Activated T-helper 1 cell treated with anti-CD3 and anti-CD28 coated beads, Interleukin-2, amount 50 U/mL, for 16 hours (primary cell): ENCODE results near the gene SURF4.

Experiments
- DNase-seq, 2 donors: peaks; one replicate each; pipeline ENCODE4 v3.0.0-alpha.2; 2020; ENCODE audit warnings: low read depth in 1 of 2, low spot score in 1 of 2

SURF4 gene

DNA sequence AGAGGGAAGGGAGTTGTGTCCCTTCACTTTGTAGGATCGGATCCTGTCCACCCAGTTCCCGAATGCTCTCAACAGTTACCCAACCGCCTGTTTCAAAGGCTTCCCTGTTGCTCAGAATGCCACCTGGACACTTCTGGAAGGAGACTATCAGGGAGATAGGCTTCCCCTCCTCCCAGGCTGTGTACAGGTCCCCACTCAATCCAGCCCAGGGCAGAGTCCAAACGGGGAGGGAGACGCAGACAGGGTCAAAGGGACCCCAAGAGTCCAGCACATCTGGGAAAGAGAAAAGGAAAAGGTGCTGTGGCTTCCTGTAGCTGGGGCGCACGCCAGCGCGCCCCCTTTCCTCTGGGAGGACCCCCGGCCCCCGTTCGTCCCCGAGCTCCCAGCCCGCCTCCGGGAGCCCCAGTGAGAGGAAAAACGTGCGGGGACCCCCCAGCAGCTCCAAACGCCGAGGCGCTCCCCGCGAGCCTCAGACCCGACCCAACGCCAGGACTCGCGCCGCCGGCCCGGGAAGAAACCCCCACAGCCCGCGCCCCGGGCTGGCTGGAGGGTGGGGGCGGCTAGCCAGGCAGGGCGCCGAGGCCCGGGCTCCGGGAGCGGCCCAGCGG lies 640 bp downstream of the SURF4 start:
- no peak for DNase-seq

DNA sequence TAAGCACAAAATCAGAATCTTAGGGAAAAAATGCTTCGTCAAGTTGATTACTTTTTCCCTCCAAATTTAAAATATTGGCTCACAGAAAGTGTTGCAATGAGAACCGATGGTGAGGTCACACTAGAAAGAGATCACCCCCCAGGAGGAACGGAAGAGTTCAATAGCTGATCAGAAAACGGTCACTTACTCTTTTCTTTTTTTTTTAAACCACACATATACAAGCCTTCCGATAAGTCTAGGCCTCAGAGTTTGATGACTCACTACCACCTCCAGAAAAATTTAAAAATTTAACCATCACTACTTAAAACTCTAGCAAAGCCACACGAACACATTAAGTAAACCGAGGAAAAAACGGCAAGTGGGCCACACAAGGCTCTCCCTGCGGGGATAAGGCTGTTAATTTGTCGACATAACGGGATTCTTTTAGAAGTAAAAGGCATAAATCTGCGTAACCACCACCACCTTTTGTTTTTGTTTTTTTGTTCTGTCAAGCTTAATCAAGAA lies 1.2 kb downstream of the SURF4 start:
- DNase-seq: no peak

- DNase-seq: no peak
Measured at GRCh38 chr9:133372144-133372543, 3.7 kb downstream of the SURF4 start.

DNA sequence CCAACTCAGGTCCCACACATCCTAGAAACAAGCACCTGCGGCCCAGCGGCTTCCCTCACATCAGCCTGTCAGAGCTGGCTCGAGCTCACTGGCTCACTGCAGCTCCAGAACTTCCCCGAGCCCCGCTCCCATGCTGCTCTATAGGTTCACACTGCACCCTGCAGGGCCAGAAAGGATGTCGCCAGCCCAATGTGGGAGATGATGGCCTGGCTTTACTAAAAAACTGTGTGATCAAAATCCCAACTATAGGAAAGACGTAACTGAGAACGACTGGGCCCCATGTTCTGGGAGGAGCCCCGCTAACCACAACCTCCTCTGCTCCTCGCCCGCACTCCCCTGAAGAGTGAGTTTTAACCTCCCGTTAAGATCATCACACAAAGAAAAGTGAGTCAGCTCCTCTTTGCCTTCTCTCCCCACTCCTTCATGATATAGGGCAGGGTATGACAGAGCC lies 4.6 kb downstream of the SURF4 start:
- peak; percentile 34 to 58 for DNase-seq

GRCh38 chr9:133370685-133371084 lies 5.2 kb downstream of the SURF4 start:
- DNase-seq: no peak

DNA sequence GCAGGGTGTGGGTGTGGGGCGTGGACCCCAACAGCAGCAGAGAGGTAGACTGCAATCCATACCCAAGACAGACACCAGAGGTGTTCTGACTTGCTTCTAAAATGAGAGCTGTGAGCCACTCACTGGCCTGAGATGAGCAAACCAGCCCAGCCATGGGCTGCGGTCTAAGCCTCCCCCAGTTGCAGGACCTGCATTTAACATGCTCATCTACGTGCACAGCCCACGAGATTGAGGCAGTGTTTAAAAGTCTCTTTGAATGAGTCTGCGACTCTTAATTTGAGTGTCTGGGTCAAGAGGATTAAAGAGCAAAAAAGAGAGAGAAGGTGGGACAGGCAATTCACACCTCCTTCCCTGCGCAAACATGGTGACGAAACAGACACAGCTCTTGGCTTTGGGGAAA lies 5.9 kb downstream of the SURF4 start:
- no peak for DNase-seq

DNA sequence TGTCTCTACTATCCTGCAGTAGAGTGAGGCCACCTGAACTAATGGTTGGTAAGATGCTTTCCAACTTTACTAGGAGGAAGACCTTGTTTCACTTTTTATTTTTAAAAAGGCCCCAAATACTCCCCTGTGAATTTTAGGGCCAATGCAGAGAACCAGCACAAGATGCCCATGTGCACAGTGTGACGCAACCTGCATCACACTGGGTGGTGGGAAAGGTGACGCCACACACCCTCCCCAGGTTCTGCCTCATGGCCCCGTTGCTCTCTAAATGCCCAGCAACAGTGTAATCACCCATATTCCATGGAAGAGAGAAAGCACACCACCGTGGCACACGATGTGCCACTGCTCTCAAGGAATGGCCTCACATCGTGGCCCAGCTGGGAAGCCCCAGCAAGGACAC lies 6.4 kb downstream of the SURF4 start:
- no peak for DNase-seq

DNA sequence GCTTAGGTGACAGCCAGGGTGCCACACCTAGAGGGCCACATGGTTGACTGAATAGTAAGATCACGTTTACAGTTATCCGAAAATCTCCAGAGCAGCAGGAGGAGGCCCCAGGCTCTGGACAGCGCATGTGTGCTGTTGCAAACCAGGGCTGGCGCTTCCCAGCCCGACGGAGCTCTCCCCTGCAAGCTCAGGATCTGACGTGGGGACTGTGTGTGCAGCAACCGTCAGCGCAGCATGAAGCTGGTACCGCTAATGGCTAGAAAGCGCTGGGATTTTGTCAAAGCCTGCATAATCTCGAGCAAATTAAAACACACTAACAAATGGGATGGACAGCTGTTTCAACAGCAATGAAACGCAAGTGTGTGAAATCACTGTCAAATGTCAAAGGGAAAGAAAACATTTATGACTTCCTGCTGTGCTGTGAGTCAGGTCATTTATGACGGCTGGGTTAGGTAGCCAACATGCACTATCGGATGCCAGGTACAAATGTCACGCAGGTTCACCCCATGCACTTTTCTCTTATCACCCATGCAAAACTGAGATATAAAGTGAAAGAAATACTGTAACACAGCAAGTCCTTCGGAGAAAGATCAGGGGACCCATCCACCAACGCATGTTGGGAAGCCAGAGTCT lies 7.5 kb downstream of the SURF4 start:
- DNase-seq: no peak

DNA sequence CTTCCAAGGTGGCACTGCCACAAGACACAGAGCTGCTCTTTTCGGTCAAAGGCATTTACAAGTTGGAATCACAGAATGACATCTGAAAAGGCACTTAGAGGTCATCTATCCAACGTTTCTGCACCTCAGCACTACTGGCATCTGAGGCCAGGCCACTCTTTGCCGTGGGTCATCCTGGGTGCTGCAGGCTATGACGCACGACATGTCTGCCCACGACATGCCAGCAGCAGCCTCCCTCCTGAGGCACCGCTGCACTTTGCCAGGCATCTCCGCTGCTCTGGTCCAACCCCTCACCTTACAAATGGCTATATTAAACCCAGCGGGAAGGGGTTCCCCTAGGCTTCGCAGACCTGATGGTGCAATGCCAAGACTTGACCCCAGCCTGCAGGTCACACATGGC lies 8.1 kb downstream of the SURF4 start:
- no peak for DNase-seq

DNA sequence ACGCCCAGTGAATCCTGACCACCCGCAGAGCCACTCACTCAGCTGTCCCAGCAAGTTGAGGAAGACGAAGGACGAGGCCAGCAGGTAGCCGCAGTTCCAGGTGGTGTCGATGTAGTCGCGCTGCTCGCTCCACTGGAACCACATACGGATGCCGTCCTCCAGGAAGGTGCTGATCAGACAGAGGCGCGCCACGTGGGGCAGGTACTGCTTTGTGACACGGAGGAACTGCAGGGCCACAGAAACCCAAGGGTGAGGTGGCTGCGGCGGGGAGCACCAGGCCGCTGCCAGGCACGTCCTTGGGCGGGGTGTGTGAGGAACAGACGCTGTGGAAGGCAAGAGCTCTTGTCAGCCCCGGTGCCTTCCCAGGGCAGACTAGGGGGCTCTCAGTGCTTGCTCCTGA lies 8.6 kb downstream of the SURF4 start:
- no peak for DNase-seq

DNA sequence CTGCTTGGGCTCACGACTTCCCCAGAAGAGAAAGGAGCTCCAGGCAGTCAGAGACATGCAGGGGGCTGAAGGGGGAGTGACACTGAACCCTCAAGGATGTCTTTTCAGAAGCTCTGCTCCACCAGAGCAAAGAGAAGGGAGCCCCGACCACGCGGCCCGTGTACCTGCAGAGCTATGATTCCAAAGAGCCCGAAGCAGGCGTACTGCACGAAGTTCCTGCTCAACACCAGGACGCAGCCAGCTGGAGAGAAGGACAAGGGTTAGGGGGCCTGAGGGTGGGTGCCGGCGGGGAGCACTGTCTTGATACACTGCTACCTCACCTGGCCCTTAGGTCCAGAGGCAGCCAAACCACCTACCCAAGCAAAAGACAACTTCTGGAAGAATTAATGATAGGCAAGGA lies 9.4 kb downstream of the SURF4 start:
- DNase-seq: no peak

DNA sequence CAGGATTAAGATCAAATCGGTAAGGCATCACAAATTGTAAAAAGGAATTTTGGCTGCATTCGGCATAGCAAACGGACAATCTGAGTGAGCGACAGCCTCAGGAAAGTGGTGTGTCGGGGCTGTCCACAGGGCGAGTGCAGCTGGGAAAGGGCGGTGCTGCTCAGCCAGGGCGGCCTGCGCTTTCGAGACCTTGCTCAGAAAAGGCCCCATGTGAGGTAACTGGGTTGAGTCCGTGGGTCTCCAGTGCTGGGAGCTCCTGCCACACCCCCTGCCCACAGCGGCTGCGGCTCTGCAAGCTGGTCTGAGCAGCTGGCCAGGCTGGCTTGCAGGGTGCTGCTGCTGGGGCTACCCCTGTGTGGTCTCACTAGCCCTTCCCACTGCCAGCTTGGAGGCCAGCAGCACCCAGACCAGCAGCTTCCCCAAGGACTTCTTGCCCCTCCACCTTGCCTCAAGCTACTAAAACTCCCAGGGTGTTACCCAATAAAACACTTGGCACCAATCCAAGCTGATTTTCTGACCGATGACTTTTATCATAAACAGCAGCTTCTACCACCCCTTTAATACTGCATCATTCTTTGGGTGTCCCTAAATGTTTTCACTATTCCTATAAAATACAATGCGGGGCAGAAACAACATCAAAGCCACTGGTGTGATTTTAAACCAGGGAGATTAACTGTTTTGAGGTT lies 13.4 kb downstream of the SURF4 start:
- DNase-seq: no peak

DNA sequence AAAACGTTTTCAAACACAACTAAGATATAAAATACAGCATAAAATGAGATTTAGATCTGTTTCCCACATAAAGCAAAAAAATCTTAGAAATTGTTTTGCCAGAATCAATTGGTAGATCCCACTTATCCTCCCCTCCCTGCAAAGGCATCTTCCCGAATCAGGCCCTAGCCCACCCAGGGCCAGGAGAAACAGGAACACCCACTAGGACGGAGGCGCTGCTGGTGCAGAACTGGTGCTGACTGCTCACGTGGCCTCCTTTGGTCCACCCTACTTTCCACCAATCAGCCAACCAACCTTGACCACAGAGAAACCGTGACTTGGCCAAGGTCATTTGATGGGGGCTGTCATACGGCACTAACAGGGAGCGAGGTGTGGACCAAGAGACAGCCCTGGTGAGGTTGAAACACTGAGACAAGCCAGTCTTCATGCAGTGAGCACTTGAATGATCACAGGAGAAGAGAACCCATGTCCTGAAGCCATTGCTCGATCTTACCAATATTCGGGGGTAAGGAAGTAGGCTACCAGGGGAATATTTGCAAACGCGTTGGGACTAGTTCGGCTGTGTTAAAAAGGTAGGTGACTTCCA lies 14.3 kb downstream of the SURF4 start:
- no peak for DNase-seq

DNA sequence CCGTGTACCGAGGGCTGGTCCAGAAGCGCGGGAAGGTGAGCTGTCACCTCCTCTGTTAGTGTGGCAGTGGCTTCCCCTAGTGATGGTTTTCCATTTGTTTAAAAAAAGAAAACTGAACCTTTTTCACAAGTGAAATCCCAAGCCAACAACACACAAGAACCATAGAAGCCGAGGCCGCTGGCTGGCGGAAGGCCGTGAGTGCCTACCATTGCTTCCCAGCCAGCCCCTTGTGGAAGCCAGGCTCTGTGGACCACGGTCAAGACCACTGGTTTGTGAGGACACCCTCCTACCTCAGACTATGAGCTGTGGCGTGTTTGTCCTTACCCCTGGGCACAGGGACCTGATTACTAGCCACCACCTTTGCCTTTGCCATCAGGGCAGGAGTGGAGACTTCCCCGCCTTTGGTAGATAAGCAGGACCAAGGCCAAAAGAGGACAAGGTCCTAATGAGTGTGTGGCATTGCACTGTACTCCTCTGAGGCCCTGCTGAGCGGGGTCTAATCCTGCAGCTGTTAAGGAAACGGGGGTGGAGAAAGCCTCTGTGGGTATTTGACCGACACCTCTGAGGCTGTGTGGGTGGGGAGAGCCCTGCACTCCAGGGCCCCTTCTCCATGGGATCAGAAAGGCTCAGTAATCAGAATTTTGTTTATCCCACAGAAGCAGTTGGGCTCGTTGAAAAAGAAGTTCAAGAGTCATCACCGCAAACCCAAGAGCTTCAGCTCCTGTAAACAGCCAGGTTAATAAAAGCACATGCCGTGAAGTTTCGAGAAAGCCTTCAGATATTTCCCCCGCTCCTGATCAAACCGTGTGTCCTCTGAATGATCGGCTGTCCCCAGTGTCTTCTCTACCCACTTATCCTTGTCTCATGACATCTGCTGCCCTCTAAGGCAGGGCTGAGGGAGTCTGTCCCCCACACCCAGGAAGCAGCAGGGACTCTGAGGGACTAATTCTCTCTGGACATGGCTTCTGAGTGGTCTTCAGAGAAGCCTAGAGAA lies 15.2 kb downstream of the SURF4 start:
- no peak for DNase-seq

DNA sequence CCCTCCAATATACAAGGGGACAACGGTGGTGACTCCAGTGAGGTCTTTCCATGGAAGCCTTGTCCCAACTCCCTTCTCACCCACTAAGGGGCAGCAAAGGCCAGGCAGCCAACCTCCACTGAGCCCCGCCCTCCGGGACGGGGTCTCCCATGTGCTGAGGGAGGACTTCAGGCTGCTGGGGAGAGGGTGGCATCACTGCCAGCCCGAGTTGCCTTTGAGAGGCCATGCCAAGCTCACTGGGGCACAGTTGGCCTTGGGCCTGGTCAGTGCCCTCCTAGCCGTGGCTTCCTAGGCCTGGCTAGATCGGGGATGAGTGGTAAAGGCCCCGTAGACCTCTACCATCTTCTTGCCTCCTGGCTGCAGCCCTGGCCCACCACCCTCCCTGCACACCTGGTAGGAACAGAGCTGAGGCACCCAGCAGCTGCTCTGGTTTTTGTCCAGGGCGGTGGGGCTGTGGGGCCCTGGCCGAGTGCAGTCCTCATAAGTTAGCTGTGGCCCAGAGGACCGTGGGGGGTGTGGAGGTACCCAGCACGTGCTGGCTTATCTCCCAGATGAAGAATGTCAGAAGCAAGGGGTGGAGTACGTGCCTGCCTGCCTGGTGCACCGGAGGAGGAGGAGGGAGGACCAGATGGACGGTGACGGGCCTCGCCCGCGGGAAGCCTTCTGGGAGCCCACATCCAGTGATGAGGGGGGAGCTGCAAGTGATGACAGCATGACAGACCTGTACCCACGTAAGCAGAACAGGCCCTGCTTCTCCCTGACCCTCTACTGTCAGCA lies 16.3 kb downstream of the SURF4 start:
- no peak for DNase-seq

GRCh38 chr9:133357656-133358055 lies 18.2 kb downstream of the SURF4 start:
- no peak for DNase-seq

DNA sequence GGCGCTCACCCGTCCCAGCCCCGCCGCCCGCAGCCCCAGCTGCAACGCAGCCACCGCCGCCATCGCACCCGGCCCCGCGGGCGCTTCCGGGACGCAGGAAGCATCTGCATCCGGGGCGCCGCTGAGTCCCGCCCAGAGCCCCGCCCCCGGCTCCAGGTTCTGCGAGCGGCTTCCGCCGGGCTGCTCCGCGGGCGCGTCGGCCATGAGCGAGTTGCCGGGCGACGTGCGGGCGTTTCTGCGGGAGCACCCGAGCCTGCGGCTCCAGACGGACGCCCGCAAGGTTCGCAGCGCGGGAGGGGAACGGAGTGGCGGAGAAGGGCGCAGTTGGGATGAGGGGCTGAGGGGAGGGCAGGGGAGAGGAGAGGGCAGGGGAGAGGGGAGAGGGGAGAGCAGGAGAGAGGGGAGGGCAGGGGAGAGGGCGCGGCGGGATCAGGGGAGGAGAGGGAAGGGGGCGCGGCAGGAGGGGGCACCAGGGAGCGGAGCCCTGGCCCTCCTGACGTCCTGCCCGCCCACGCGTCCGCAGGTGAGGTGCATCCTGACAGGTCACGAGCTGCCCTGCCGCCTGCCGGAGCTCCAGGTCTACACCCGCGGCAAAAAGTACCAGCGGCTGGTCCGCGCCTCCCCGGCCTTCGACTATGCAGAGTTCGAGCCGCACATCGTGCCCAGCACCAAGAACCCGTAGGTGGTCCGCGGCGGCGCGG lies 19.3 kb downstream of the SURF4 start, which contains the start of the genes SURF1 and SURF2:
Gene SURF1, minus strand, starts transcription at position 97 of the 701 bp plus-strand sequence. Its CDS starts 34 bp downstream, at position 63.
Gene SURF2, plus strand, starts transcription at position 160 of the 701 bp plus-strand sequence. Its CDS starts 43 bp downstream, at position 203.
- peak; percentile 84 to 85 for DNase-seq

GRCh38 chr9:133355881-133356357 lies 19.9 kb downstream of the SURF4 start:
- DNase-seq: no peak

GRCh38 chr9:133354766-133355165 lies 21.1 kb downstream of the SURF4 start:
- no peak for DNase-seq
